HepG2 (cell line): ENCODE measurements around the gene PANK1. TPM values are rescaled to one million over a fixed set of nuclear protein-coding genes. Genes with fewer than 3 reads are reported as not detected.

Experiments
- ATAC-seq: fragments of 200-7000 bp; cut with Tn5 transposase; 3 replicates; pipeline ENCODE4 v1.9.1; 2020; ENCODE audit warnings: mild to moderate bottlenecking, moderate library complexity
- BruUV-seq: library from RNA; stranded (reverse); fragments of 400-500 nt; replicated peaks from 2 replicates; lab custom pipeline; 2021; lab: Mats Ljungman, UMichigan
- CTCF ChIA-PET: fragments of 300-600 bp; formaldehyde crosslinking; extraction: SDS; loops from one replicate; lab custom pipeline; 2021; ENCODE audit warnings: low total read pairs, inconsistent platforms, low intra/inter-chr PET ratio; lab: Yijun Ruan, JAX
- POLR2A ChIA-PET: fragments of 350-600 bp; sonication (Branson Sonifier 250); formaldehyde crosslinking; loops from one replicate; lab custom pipeline; 2020; ENCODE audit warnings: antibody characterized with exemption, inconsistent platforms; lab: Yijun Ruan, JAX
- DNase-seq: peaks from one replicate; pipeline ENCODE4 v3.0.0-alpha.2; 2015; ENCODE audit warnings: low spot score
- FAIRE-seq: peaks from 3 replicates; lab custom pipeline; 2011; peaks lifted over from hg19 to GRCh38; lab: Jason Lieb, UNC
- H2AFZ ChIP-seq: one replicate; pipeline ENCODE4 v1.6.1; 2011; ENCODE audit warnings: low read length, inconsistent platforms
- H3K27ac ChIP-seq: fragments of 300-600 bp; 3 replicates; pipeline ENCODE4 v1.8.0; 2011; ENCODE audit warnings: mixed run types, mild to moderate bottlenecking, mixed read lengths, low read length, inconsistent platforms; ENCODE audit not compliant: insufficient read depth; ENCODE audit errors: extremely low read length
- H3K27me3 ChIP-seq, 2 experiments: fragments of 200-600 bp in 1 of 2; 2 replicates in 1 of 2; 3 replicates in 1 of 2; pipeline versions ENCODE4 v1.6.0 to v1.8.0; 2011; ENCODE audit warnings: low read length in 2 of 2, mild to moderate bottlenecking in 2 of 2, moderate library complexity in 2 of 2, inconsistent platforms in 1 of 2; ENCODE audit not compliant: insufficient read depth in 2 of 2, control insufficient read depth in 1 of 2
- H3K36me3 ChIP-seq, 2 experiments: fragments of 200-600 bp in 1 of 2; replicated peaks in 1 of 2; 2 replicates in 1 of 2; 3 replicates in 1 of 2; pipeline versions ENCODE4 v1.5.1 to v1.8.0; 2011; ENCODE audit warnings: low read length in 2 of 2, inconsistent platforms in 1 of 2; ENCODE audit not compliant: insufficient read depth in 2 of 2, control insufficient read depth in 1 of 2
- H3K4me1 ChIP-seq: 2 replicates; pipeline ENCODE4 v1.5.1; 2012; ENCODE audit warnings: low read length, inconsistent platforms; ENCODE audit not compliant: insufficient read depth
- H3K4me2 ChIP-seq: 2 replicates; pipeline ENCODE4 v1.6.0; 2011; ENCODE audit warnings: low read depth, low read length, inconsistent platforms
- H3K4me3 ChIP-seq, 3 experiments: fragments of 200-600 bp in 1 of 3; sonication (generic), shearing (Covaris generic) in 1 of 3; replicated peaks in 1 of 3; 2 replicates each; pipeline ENCODE4 v1.5.1; 2011 to 2016; ENCODE audit warnings: low read length in 3 of 3, inconsistent platforms in 2 of 3, low read depth in 2 of 3, mild to moderate bottlenecking in 2 of 3, control low read depth in 1 of 3, mixed read lengths in 1 of 3; ENCODE audit not compliant: insufficient read depth in 1 of 3
- H3K79me2 ChIP-seq: one replicate; pipeline ENCODE4 v1.6.1; 2011; ENCODE audit warnings: low read length, inconsistent platforms; ENCODE audit not compliant: insufficient read depth
- H3K9ac ChIP-seq: 2 replicates; pipeline ENCODE4 v1.6.0; 2011; ENCODE audit warnings: mild to moderate bottlenecking, low read depth, low read length, inconsistent platforms; ENCODE audit not compliant: insufficient read depth
- H3K9me3 ChIP-seq: 2 replicates; pipeline ENCODE4 v1.5.1; 2012; ENCODE audit warnings: mild to moderate bottlenecking, low read length
- H4K20me1 ChIP-seq: 2 replicates; pipeline ENCODE4 v1.6.0; 2011; ENCODE audit warnings: inconsistent platforms, mild to moderate bottlenecking, low read length, moderate library complexity; ENCODE audit not compliant: insufficient read depth
- MAFF ChIP-seq: IDR thresholded peaks from 2 replicates; pipeline ENCODE4 v1.6.1; 2011; ENCODE audit warnings: low read depth, low read length, improper control_type of control experiment
- MAFK ChIP-seq, 2 experiments: IDR thresholded peaks in 1 of 2; conservative IDR thresholded peaks in 1 of 2; 2 replicates each; pipeline ENCODE4 v1.6.1; 2011; ENCODE audit warnings: improper control_type of control experiment in 2 of 2, low read length in 2 of 2
- STAG1 ChIP-seq: sonication (generic); formaldehyde crosslinking; IDR thresholded peaks from 2 replicates; pipeline ENCODE4 v1.4.0; 2020; ENCODE audit warnings: missing genetic modification reagents
- ZMYM2 ChIP-seq: sonication (generic); formaldehyde crosslinking; IDR thresholded peaks from 2 replicates; pipeline ENCODE4 v1.8.0; 2022; ENCODE audit warnings: mild to moderate bottlenecking, missing genetic modification reagents
- WGBS: methylation state at CpG from one replicate; pipeline ENCODE4 v1.1.6; 2017; ENCODE audit warnings: low lambda C conversion rate; 5-methylcytosine and 5-hydroxymethylcytosine counted together
- in situ Hi-C: cut with HindIII; loops from 2 replicates; pipeline ENCODE4 v1.10.0; 2017; ENCODE audit warnings: low pct_unique_long_range_greater_than_20kb; ENCODE audit not compliant: extremely low pct_ligation_motif_present
- intact Hi-C: fragments of 100-400 bp; cut with micrococcal nuclease; formaldehyde crosslinking; loops from one replicate; pipeline ENCODE4 v1.10.0; 2022; ENCODE audit not compliant: unreplicated experiment
- polyA plus RNA-seq, 8 experiments: library from polyadenylated mRNA; depleted of rRNA in 3 of 8; stranded (reverse) in 7 of 8; unstranded in 1 of 8; fragments of >200 nt; fragmentation: Illumina TruSeq in 4 of 8; extraction: Trizol in 4 of 8; gene quantifications; 2 replicates each; pipeline versions ENCODE4 v1.2.1 to v1.2.3, GENCODE V29; 2011 to 2016; ENCODE audit warnings: low read depth in 4 of 8, missing spikeins in 1 of 8, mixed read lengths in 1 of 8; ENCODE audit not compliant: insufficient read depth in 1 of 8
- total RNA-seq, 5 experiments: library from RNA; depleted of rRNA; stranded (reverse); fragments of >200 nt; fragmentation: Illumina TruSeq; extraction: Trizol; gene quantifications; 2 replicates each; pipeline ENCODE4 v1.2.3, GENCODE V29; 2016; ENCODE audit warnings: low read depth in 1 of 5
- TF ChIP-seq, protein P1 (sequence below): sonication (generic); formaldehyde crosslinking; IDR thresholded peaks from 2 replicates; pipeline ENCODE4 v1.5.0; 2020; ENCODE audit warnings: mild to moderate bottlenecking, missing genetic modification reagents, moderate library complexity

The PANK1 gene
- total and polyA plus RNA-seq, 2 of the 13 experiments (the other 11 are each of a cell fraction or from before 2014, with no cell fraction given), result 18.2 to 33.3 TPM

DNA sequence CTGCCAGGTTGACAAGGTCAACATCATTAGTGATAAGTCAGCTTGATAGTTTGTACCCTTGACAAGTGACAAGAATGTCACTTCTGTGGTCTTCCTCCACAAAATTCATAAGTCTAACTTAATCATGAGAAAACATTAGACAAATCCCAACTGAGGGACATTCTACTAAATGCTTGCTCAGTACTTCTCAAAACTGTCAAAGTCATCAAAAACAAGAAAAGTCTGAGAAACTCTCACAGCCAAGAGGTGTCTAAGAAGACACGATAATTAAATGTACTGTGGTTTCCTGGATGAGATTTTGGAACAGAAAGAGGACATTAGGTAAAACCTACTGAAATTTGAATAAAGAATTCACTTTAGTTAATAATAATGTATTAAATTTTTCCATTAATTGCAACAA, 79.9 kb downstream of the PANK1 start:
- no peak overlapping the region for H3K4me2 ChIP-seq
- BruUV-seq, result no TSS peak
- FAIRE-seq, result no peak
- intact Hi-C loops, result loop anchor here (2.0 kb wide), 1 partner anchor 98 kb away; no protein-coding TSS in a partner anchor
- 52% methylated on average over 1 of the region's 1 CpG for whole genome bisulfite sequencing
- H3K4me1 ChIP-seq, result peaks cover 18% of the 10 kb centered on the region
- H3K36me3 ChIP-seq, result no peaks in the 10 kb centered on the region
- H3K4me3 ChIP-seq, result no peak overlapping the region
- DNase-seq, result no peak
- ChIA-PET CTCF (interaction anchor here (0.8 kb wide), 1 partner anchor 139 kb away, joined by 3 read pairs; no protein-coding TSS in a partner anchor), POLR2A (no interaction called here)
- in situ Hi-C loops, result no loop called here
- TF ChIP-seq MAFF (peak; percentile 54), MAFK (conservative IDR thresholded peaks at IDR 0.05 in 1 of 2, IDR thresholded peaks at IDR 0.05 in 1 of 2; ENCODE audit: low read length in 2 of 2) (peak; percentile 56 to 64), ZMYM2 (CRISPR knock-in tag) (no peak)
- TF ChIP-seq, all 625 proteins: peak for 2
- Histone ChIP-seq H3K27ac (no peak overlapping the region), H3K27me3 (no peaks in the 10 kb centered on the region; a peak in 1 of 5 replicates), H4K20me1 (no peaks in the 10 kb centered on the region), H2AFZ (no peak overlapping the region), H3K79me2 (no peaks in the 10 kb centered on the region), H3K9ac (no peak overlapping the region), H3K9me3 (no peaks in the 10 kb centered on the region)
- ATAC-seq, result no peak

DNA sequence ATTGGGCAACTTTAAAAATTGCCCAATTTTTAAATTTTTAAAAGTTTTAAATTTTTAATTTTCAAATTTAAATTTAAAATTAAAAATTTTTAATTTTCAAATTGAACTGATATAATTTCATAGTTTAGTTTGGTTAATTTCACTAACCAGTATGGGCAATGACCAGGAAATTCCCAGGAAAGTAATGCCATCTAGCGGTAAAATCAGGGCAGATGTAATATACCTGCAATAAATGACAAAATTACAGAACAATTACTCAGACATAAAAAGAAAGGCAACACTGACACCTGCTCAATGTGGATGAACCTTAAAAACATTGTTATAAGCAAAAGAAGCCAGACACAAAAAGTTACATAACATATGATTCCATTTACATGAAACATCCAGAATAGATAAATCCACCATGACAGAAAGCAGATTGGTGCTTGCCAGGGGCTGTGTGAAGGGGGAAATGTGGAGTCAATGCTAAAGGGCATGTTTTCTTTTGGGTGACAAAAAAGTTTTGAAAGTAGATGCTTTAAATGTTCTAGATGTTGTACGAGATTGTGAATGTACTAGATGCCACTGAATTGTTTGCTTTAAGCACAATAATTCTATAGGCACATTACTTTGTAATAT, 81.1 kb downstream of the PANK1 start:
- no peak overlapping the region for H3K4me3 ChIP-seq
- BruUV-seq, result no TSS peak
- peak; percentile 34 for FAIRE-seq
- no peaks in the 10 kb centered on the region for H3K9me3 ChIP-seq
- no peak overlapping the region for H3K27ac ChIP-seq
- no peak overlapping the region for H3K4me2 ChIP-seq
- no peak overlapping the region for H3K9ac ChIP-seq
- H3K79me2 ChIP-seq, result no peaks in the 10 kb centered on the region
- no peaks in the 10 kb centered on the region for H4K20me1 ChIP-seq
- in situ Hi-C loops (loop anchor here (5.0 kb wide), 1 partner anchor 137 kb away; no protein-coding TSS in a partner anchor), intact Hi-C loops (loop anchor here (1.0 to 2.0 kb wide), 2 partner anchors 97 to 138 kb away; no protein-coding TSS in a partner anchor)
- H3K36me3 ChIP-seq, result no peaks in the 10 kb centered on the region
- H2AFZ ChIP-seq, result no peak overlapping the region
- H3K4me1 ChIP-seq, result peaks cover 18% of the 10 kb centered on the region
- peak; percentile 32 for DNase-seq
- no peaks in the 10 kb centered on the region; a peak in 1 of 5 replicates for H3K27me3 ChIP-seq
- peak; percentile 64 for ATAC-seq
- 5% methylated on average over 2 of the region's 2 CpGs for WGBS
- CTCF ChIA-PET, result interaction anchor here (0.8 to 2.1 kb wide), 4 partner anchors 98 to 347 kb away, joined by 3 to 46 read pairs (median 6); no protein-coding TSS in a partner anchor
- POLR2A ChIA-PET, result interaction anchor here (1.0 kb wide), 1 partner anchor 137 kb away, joined by 3 read pairs; the partner anchor contains the start of gene KIF20B
- TF ChIP-seq, protein P1, sequence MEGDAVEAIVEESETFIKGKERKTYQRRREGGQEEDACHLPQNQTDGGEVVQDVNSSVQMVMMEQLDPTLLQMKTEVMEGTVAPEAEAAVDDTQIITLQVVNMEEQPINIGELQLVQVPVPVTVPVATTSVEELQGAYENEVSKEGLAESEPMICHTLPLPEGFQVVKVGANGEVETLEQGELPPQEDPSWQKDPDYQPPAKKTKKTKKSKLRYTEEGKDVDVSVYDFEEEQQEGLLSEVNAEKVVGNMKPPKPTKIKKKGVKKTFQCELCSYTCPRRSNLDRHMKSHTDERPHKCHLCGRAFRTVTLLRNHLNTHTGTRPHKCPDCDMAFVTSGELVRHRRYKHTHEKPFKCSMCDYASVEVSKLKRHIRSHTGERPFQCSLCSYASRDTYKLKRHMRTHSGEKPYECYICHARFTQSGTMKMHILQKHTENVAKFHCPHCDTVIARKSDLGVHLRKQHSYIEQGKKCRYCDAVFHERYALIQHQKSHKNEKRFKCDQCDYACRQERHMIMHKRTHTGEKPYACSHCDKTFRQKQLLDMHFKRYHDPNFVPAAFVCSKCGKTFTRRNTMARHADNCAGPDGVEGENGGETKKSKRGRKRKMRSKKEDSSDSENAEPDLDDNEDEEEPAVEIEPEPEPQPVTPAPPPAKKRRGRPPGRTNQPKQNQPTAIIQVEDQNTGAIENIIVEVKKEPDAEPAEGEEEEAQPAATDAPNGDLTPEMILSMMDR (CRISPR knock-in tag), result peak; percentile 67
- peak; percentile 76 for TF ChIP-seq STAG1
